ENCODE data around the gene AQP5.

Gene AQP5

DNA sequence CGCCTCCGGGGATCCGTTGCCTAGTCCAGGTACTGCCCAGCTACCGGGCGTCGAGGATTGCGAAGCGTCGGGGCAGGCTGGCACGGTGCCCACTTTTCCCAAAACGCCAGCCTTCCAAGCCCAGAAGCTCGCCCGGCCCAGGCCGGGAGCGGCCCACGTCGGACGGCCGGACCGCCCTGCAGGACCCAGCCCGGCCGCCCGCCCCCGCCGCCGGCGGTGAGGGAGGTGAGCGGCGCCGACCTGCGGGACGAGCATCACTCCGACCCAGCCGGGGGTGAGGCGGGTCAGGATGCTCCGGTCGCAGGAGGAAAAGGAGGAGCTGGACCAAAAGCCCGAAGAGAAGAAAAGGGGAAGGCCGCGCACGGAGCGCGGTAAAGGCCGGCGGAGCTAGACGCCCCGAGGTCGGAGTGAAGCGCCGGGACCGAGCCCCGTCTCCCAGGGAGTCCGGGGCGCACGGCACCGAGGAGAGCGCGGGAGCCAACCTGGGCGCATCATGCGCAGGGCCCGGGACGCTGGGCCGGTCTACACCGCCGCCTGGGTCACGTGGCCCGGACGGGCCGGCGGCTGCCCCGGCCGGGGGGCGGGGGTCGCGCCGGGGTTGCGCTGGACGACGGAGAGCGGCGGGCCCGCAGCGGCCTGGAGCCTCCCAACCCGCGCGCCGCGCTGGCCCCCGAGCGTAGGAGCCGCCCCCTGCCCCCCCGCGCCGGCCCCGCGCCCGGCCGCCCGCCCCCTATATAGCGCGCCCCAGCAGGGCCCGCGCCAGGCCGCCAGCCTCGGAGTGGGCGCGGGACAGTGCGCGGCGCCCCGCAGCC is at the start of gene AQP5:
Gene AQP5 (plus strand): TSS at position 762 of the 812 bp plus-strand sequence. CDS start 146 bp downstream, outside the sequence.
- no peak for DNase-seq

DNA sequence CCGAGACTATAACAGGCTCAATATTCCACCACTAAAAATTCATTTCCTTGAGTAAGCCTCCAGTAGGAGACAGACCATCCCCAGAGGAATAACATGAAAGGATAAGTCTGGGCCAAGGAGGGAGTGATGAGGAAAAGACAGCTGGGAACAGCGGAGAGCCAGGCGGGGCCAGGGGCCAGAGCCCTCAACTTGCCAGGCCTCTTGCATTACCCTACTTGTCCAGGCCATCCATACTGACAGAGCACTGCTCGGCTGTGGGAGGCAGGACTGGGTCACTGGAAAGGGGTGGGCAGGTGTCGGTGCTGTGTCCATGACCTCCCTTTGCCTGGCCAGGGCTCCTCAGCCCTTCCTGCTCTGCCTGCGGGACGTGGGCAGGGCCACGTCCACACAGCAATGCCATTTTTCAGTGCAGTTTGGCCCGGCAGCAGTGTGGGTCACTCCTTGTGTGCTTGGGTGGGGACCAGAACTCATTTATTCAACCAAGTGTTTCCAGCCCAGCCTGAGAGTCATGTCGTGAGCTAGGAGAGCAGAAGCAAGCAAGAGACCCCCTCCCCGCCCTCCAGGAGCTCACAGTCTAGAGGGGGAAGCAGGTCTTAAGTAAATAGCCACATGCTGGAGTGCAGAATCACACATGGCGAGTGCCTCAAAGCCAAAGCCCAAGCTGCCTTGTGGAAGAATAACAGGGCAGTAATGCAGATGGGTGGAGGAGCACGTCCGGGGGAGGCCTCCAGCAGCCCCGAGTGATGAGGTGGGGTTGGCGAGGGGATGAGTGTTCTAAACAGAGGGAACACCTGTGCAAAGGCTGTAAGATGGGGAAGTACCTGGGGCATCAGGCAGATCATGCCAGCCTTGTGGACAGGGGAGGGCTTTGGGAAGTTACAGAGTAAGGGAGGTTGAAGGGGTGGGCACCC is 49.1 kb upstream of the AQP5 start:
- DNase-seq = no peak

DNA sequence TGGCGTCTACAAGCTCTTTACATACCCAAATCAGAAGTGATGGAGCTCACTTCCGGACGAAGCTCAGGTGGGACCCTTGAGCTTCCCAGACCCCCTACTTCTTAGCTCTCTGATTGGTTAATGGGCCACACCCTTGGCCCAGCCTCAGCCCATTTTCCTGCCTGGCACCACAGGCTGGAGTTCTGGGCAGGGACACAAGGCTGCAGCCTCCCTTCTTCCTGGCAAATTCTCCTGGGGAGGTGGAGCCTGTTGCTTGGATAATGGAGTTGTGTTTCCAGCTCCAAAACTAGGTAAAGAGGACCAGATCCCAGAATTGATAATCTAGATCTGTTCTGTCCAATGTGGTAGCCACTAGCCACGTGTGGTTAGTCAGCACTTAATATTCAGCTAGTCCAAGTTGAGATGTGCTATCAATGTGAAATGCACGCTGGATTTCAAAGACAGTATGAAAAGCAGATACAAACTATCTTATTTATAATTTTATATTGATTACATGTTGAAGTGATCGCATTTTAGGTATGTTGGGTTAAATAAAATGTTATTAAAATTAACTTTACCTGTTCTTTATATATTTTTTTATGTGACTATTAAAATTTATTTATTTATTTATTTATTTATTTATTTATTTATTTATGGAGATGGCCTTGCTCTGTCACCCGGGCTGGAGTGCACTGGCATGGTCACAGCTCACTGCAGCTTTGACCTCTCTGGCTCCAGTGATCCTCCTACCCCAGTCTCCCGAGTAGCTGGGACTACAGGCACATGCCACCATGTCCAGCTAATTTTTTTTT is 45.3 kb upstream of the AQP5 start:
- DNase-seq = no peak

DNA sequence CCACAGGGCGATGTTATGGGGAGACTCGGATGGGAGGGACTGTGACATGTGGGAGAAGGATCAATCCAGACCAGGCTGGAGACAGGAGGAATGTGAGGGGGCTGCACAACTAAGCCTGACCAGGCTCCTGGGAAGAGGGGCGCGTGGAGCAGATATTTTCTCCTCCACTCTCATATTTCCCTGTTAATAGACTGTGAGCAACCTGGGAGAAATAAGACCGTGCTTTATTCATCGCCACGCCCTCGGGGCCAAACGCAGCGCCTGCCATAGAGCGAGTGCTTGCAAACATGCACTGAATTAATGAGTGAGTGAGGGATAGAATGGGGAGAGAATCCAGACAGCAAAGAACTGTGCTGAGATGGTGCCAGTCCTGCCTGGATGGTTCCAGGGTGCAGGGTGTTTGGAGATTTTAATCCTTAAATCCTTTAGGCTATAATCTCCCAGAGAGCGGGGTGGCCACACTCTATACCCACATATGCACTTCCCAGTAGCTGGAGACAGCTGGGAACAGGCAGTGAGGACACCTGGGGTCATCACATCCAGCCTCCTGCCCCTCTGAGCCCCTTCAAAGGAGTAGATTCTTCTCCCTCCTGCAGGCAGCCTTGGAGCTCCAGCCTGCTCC is 44.4 kb upstream of the AQP5 start:
- DNase-seq = no peak

DNA sequence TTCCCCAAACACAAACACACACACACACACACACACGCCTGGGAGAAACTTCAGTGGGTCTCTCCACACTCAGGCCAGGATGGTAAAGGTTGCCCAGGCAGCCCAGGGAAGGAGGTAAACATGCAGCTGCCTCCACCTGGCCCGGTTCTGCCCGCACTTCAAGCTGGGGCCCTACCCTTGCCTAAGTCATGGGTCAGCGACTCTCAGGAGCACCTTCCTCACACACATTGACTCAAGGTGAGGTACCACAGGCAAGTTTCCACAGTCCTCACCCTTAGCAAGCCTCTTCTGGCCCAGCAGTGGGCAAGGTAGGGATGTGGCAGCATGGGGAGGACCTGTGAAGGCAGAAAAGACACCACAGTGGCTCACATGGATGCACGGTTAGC is 43.9 kb upstream of the AQP5 start:
- no peak for DNase-seq

DNA sequence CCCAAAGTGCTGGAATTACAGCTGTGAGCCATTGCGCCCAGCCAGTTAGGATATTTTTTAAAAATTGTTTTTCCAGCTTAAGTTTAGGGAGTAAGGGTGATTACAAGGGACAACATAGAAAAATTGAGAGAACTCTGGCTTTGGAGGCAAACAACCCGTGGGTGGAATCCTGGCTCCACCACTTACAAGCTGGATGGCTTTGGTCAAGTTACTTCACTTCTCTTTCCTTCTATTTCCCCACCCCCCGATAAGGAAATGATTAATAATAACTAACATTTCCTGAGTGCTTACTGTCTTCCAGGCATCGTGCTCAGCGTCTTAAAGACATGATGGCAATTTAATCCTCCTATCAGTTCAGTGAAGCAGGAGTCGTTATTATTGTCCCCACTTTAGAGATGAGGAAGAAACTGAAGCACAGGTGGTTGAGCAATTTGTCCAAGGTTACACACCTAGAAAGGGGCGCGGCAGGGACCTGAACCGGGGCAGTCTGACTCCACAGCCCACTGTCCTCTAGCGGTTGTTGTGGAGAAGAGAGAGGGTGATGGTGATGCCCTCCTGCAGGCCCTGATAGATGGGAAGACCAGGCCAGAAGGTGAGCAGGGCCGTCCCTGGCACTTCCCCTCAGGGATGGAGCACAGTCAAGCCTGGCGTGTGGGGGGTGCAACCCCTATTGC is 41.3 kb upstream of the AQP5 start:
- no peak for DNase-seq

DNA sequence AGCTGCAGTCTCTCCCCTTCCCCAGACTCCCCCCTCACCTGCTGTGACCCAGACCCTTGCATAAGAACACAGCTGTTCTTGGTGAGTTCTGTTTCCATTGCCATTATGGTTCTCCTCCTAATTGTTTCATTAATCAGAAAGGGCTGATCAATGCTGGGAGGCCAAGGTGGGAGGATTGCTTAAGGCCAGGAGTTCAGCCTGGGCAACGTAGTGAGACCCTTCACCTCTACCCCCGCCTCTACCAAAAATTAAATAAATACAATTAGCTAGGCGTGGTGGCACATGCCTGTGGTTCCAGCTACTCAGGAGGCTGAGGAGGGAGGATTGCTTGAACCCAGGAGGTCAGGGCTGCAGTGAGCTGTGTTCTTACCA is 40.8 kb upstream of the AQP5 start:
- no peak for DNase-seq

DNA sequence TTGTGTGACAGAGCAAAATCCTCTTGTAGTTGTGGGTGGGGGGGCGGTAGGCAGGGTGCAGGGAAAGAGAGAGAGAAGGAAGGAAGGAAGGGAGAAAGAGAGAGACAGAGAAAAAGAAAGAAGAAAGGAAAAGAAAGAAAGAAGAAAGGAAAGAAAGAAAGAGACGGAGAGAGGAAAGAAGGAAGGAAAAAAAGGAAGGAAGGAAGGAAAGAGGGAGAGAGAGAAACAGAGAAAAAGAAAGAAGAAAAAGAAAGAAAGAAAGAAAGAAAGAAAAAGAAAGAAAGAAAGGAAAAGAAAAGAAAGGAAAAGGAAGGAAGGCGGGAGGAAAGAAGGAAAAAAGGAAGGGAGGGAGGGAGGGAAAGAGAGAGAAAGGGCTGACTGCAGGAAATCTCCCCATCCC is 40.4 kb upstream of the AQP5 start:
- no peak for DNase-seq

DNA sequence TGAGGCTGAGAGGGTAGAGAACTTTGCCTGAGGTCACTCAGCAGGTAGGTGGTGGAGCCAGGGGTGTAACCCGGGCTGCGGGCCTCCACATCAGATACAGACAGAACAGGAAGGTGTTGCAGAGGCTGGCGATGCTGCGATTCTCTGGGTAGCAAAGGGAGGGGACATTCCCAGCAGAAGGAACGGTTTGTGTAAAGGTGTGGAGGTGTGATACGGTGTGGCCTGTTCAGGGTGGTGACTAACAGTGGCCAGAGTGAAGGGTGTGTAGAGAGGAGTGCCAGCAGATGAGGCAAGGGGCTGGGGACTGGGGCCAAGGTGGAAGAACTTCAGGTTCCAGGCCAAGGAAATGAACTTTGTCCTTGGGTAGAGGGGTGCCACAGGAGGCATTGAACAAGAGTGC is 39.7 kb upstream of the AQP5 start:
- DNase-seq = no peak

DNA sequence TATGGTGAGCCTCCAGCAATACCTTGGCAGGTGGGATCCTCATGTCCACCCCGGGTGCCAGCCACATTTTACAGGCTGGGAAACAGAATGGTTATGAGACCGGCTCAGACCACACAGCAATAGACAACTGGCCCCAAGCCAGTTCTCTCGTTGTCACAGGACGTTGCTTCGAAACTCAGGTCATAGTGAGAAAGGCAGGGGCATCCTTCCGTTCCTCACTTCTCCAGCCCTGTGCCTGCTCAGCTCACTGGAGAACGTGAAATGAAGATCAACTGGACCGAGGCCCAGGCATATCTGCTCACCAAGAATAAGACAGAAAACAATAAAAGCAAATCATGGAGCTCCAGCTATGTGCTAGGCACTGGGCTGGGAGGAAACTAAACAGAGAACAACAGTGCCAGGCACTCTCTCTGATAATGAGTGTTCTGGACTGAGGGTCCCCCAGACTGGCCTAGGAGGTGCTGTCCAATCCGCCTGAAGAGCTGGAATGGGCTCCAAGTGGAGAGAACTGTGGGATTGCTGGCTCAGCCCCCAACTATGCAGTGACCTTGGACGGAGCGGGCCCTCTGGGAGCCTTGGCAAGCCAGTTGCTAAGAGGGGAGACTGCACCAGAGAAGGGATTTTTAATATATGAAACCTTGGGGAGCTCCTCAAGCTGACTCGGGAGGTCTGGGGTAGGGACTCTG is 39.2 kb upstream of the AQP5 start:
- DNase-seq = no peak

DNA sequence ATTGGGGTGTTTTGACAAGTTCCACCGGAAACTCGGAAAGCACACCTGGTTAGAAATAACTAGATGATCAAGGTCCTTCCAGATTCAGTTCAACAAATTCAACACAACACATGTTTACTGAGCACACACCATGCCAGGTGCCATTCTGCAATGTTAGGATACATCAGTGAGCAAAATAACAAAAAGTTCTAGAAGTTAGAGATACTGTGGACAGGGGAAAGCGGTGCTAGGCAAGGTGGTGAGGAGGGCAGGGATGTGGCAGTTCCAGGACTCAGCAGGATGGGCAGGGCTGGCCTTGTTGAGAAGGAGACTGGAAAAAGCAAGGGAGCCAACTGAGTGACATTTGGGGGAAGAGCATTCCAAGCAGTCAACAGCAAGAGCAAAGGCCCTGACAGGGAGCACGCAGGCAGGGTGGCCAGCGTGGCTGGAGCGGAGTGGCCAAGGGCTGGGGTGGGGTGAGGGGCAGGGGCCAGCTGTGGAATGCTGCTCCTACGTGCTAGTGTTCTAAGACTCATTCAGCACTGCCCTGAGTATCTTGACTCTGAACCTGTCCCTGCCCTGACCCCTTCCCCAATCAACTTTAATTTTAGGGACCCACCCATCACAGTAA is 38.5 kb upstream of the AQP5 start:
- no peak for DNase-seq

DNA sequence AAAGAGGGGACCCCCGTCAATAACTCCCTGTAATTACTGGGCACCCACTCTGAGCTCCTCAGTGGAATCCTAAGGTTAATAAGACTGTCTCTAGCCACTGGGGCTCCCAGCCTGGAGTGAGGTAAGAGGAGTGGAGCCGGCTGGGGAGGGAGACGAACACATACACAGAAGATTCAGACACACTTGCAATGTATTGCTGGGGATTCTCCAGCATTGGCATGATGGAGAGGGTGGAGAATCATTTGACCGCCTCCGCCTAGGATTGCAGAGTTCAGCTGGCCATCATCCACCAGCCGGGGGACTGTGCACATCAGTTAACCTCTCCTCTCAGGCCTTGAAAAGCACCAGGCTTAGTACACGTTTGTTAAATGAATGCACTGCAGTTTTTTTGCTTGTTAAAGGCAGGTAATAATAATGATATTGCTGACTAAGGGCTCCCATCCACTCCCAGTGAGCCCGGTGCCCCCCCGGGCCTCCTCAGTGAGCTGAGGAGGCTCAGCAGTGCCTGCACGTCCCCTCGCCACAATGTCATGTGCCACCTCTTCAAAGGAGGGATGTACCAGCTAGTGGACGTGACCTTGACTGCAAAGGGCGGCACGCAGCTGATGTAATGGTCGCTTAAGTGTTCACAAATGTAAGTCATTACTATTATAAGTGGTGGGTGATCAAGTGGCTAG is 37.7 kb upstream of the AQP5 start:
- no peak for DNase-seq

DNA sequence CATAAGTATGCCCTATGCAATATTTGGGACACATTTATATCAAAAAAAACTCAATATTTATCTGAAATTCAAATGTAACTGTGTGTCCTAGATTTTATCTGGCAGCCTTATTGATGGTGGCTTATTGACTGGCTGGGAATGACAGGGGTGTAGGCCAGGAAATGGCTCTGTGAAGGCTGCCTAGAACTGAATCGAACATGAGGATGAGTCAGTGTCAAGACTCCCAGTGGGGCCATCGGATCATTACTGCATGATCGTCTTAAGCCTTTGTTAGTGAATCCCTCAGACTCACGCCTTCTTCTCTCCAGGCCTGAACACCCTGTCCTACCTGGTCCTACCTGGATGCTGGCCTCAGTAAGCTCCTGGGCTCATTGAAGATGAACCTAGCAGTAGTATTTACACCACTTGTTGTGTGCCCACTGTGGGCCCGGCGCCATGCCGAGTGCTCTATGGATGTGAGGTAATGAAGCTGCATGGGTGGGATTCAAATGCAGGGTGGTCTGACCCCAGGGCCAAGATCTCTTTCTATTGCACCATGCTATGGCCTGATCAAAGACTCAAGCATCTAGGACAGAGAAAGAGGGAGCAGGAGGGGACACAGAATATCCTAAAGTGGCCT is 36.9 kb upstream of the AQP5 start:
- DNase-seq = no peak

DNA sequence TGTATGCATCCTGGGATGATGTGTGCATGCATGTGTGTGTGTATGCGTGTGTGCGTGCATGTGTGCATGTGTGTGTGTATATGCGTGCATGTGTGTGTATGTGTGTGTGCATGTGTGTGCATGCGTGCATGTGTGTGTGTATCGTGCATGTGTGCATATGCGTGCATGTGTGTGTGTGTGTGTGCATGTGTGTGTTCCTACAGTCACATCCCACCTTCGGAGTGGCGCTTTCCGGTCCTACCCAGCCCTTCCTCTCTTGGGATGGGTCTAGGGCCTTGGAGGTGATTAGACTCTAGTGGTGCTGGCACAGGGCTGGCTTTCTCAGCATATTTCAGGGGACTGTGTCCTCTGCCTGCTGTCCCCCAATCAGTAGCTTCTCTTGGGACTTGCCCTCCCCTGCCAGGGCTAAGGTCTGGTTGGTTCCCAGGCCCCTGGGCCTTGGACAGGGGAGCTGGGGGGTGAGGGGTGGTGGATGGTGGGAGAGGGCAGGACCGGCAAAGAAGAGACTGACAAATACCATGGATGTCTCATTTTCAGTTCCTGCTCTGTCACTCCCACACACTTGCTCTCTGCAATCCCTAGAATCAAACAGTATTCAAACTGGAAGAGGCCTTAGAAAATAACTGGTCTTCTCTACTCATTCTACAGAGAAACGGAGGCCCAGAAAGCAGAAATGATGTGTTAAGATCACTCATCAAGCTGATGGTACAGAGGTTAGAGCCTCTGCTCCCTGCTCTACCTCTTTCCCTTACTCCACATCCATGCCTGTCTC is 36.1 kb upstream of the AQP5 start:
- no peak for DNase-seq

DNA sequence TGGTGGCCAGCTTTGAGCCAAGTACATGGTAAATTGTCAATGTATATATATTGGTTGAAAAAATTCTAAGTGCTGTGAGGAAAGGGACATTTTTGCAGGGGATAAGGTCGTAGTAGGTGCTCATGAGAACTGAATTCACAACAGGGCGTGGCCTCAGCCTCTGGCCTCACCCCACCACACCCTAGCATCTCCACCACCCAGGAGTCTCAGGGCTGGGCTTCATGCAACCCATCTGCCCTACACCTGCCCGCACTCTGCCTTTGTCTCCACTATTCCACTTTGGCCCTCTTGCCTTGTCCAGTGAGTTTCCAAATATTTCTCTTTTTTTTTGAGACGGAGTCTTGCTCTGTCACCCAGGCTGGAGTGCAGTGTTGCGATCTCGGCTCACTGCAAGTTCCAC is 33.2 kb upstream of the AQP5 start:
- DNase-seq = no peak

DNA sequence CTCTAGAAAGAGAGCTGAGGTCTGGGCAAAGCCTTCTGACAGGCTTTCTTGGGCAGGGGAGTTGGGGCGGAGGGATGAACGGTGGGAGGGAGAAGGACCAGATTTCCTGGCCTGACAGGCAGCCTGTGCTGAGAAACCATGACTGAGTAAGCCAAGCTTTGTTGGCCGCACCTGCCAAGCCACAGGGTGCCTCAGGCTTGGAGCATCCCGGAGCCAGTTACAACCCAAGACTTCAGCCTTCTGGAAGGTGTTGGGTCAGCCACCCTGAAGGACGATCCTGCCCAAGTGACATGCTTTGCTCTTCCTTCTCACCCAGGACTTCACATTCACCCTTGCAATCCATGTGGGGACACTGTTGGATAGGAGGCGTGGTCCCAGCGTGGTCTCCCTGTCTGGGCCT is 32.1 kb upstream of the AQP5 start:
- DNase-seq = no peak

DNA sequence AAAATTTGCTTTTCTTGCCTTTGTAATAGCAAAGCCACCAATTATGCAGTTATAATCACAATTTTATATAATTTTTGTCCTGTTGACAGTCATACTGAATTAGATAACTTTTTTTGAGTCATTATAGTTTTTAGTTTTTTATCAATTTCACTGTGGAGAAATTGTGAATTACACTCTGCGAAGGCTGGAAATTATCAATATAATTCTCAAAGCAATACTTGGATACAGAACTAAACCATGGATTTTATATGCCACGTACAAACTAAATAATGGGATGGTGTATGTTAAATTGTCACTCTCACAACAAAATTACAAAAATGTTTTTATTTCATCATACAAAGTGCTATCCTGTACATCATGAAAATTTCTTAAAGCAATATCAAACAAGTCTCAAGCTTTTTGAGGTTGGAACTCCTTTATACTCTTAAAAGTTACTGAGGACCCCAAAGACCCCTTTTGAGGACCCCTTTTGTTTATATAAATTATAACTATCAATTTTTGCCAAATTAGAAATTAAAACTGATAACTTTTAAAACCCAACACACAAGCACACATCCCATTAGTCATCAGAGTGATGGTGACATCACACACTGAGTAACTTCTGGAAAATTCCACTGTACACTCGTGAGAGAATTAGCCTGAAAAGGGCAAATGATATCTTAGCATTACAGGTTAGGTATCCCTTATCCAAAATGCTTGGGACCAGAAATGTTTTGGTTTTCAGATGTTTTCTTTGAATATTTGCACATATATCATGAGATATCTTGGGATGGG is 31.0 kb upstream of the AQP5 start:
- no peak for DNase-seq

DNA sequence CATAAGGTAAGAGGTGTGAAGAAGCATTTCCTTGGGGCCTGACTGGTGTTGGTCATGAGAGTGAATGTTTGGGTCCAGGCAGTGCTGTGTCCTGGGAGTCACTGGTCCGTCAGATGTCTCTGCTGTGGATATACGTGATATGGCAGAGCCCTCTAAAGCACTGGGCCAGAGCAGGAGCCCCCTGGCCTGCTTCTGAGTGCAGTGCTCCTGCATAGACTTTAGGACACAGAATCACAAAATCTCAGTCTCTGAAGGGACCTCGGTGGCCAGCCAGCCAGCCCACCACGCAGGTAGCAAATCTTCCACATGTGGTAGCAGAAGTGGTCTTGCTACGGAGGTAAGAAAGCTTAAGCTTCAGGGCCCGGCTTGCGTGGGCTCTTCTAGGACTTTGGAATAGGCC is 29.6 kb upstream of the AQP5 start:
- no peak for DNase-seq

Data from Kasumi-1 (cell line).